Heart left ventricle (tissue), 13 donors: ENCODE results near the gene APP.

Experiments used
- POLR2A ChIP-seq, 2 donors: fragments of 450-650 bp; IDR thresholded peaks; one replicate each; pipeline ENCODE4 v1.6.1; 2017; ENCODE audit warnings: antibody characterized with exemption in 2 of 2, mild to moderate bottlenecking in 2 of 2, moderate library complexity in 2 of 2
- TF ChIP-seq, protein P1 (sequence below), 12 donors: fragments of 200-600 bp; sonication (generic) in 4 of 12; IDR thresholded peaks; one replicate each; pipeline versions ENCODE4 v1.5.0 to v1.8.0; 2018 to 2022; ENCODE audit warnings: antibody characterized with exemption in 12 of 12, mild to moderate bottlenecking in 5 of 12
- donor health status: ischemic (EF 13 %, LVEDD 7.1; RV severe dilation, severe dysfunction).
- donor health status: DM: no; HTN: yes; CAD: no.
- donor health status: DM: no; HTN: no; CAD: no.
- donor health status: ischemic (EF 25% LVEDD 6.9; RV normal size, moderate dysfunction).
- donor health status: ischemic (EF 25% LVEDD 5.7; RV mildly dilated, moderate dysfunction).
- donor health status: ischemic (EF 35%, LVEDD 5.7; RV mildly dilated, moderate dysfunction).
- donor health status: nonischemic (EF 11% LVEDD 7.7; RV severe dilation, severe dysfunction).
- donor health status: DM: yes; HTN: yes; CAD: no.
- donor health status: PGD.
- donor health status: ischemic (EF 29% LVEDD 5.4; RV normal size, mild dysfunction).
- donor health status: nonischemic (EF 23%, LVEDD 6.1; RV moderate dilation, normal function).

GRCh38 chr21:26042181-26042876 is 128.2 kb downstream of the APP start:
- TF ChIP-seq, protein P1, sequence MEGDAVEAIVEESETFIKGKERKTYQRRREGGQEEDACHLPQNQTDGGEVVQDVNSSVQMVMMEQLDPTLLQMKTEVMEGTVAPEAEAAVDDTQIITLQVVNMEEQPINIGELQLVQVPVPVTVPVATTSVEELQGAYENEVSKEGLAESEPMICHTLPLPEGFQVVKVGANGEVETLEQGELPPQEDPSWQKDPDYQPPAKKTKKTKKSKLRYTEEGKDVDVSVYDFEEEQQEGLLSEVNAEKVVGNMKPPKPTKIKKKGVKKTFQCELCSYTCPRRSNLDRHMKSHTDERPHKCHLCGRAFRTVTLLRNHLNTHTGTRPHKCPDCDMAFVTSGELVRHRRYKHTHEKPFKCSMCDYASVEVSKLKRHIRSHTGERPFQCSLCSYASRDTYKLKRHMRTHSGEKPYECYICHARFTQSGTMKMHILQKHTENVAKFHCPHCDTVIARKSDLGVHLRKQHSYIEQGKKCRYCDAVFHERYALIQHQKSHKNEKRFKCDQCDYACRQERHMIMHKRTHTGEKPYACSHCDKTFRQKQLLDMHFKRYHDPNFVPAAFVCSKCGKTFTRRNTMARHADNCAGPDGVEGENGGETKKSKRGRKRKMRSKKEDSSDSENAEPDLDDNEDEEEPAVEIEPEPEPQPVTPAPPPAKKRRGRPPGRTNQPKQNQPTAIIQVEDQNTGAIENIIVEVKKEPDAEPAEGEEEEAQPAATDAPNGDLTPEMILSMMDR (IDR thresholded peaks at IDR 0.05) = no peak
- no peak for TF ChIP-seq POLR2A (IDR thresholded peaks at IDR 0.05)
